Stimulated activated CD8-positive, alpha-beta memory T cell treated with anti-CD3 and anti-CD28 coated beads, Interleukin-12 subunit alpha, Interleukin-12 subunit beta, amount 100 ng/mL, for 1 hour (primary cell): ENCODE data around the gene DACH1.

Experiments
- DNase-seq: peaks from one replicate; pipeline ENCODE4 v3.0.0-alpha.2; 2020; ENCODE audit warnings: low read depth

Gene DACH1

DNA sequence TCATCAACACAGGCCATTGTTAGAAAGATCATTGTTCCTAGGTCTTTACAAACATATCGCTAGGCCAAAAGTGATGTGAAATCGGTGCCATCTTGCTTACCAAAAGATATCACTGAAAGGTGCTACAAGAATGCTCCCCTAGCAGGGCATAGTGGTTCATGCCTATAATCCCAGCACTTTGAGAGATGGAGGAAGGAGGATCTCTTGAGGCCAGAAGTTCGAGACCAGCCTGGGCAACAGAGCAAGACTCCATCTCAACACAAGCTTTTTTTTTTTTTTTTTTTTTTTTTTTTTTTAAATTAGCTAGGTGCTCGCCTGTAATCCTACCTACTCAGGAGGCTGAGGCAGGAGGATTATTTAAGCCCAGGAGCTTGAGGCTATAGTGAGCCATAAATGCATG is 92.1 kb downstream of the DACH1 start:
- no peak for DNase-seq

- DNase-seq, result no peak
These were observed 93.5 kb downstream of the DACH1 start for GRCh38 chr13:71773531-71773930.

GRCh38 chr13:71772361-71772760 is 94.6 kb downstream of the DACH1 start:
- DNase-seq, result no peak

DNA sequence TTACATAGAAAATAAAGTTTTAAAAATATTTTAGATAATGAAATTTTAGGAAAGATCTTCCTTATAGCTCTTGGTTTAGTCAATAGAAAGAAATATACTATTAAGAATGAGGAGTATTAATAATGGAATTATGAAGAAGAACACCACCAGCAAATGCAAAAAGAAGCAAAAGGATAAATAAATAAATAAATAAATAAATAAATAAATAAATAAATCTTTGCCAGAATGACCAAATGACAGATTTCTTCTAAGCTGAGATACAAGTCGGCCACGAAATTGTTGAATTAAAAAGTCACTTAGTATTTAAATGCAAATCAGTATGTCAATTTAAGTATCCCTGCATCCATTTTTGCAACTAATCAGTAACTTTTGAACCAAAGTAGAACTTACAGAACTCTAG is 95.9 kb downstream of the DACH1 start:
- DNase-seq, result no peak

DNA sequence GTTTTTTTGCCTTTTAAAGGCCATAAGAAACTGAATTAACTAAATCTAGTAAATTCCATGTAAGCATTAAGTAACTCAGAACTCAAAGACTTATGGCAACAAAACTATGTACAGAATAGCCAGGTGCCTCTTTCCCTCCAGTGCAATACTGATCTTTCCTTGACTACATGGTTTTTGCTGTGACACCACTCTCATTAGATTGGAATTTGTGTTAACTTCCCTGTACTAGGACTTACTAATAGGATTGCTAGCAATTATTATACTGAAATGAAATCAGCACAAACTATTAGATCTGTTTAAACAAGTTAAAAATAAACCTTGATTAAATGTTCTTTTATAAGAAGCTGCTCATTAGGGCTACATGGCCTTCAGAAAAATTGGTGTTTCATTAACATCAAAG is 96.3 kb downstream of the DACH1 start:
- DNase-seq, result no peak

DNA sequence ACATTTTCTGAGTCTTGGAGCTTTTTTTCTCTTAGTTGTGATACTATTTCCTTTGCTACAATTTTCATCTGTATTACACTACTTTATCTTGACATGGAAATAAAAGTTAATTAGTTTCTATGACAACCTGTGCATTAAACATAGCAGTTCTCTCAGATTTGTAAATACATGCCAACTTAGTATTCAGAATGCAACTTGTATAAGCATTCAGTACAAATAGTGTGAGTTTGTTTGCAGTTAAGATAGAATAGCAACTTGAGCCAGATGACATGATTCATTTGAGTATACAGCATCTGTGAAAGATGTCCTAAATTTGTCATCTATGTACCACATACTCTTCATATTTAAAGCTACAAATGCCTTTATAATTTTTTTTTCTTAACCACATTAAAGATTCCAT is 98.1 kb downstream of the DACH1 start:
- DNase-seq, result no peak

DNA sequence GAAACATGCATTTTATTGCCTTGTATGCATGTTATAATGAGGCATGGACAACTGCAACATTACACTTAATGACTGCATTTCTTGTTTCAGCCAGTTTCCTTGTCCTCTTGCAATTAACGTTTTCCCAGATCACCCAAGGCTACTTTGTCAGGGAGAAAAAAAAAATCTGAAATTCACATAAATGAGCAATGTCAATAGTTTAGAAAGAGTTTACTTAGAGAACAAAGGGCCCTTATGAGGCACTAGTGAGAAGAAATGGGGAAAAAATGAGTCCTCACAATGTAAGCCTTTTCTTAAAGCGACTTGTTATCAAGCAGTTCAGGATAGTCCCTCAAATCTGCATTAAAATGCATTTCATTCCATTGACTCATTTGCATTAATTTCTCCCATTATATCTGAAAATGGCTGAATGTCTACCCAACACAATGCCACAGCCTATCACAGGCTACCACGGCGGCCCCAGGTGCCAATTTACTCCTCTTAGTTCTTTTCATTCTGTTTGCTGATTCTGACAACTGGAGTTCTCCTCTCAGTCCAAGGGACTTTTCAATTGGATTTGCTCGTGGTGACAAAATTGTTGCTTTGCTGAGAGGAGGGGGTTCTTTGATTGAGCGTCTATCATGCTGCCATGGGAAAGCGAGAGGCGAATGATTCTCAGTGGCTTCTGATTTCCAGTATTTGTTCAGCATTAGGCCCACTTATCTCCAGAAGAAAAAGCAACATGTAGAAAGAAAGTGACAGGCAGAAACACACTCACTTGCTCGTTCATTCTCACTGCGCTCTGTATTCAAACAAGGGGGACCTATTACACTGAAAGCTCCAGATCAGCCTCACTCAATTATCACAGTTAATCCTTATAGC is 107.1 kb downstream of the DACH1 start:
- no peak for DNase-seq

DNA sequence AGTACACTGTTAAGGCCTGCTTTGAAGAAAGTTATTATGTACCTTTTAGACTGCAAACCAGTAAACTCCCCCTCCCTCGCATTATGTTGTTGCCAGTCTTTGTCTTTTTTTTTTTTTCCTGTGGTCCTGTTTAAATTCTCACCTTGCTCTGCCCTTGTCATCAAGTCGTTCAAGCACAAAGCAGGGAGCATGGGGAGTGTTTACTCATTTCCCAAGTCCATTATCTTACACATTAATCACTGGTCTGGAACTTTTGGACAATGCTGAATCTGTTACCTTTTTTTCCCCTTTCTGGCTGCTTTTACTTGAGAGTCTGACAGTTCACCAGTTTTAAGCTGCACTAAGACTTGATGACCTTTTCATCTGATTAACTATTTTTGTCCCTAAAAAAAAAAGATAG is 108.2 kb downstream of the DACH1 start:
- DNase-seq, result no peak

DNA sequence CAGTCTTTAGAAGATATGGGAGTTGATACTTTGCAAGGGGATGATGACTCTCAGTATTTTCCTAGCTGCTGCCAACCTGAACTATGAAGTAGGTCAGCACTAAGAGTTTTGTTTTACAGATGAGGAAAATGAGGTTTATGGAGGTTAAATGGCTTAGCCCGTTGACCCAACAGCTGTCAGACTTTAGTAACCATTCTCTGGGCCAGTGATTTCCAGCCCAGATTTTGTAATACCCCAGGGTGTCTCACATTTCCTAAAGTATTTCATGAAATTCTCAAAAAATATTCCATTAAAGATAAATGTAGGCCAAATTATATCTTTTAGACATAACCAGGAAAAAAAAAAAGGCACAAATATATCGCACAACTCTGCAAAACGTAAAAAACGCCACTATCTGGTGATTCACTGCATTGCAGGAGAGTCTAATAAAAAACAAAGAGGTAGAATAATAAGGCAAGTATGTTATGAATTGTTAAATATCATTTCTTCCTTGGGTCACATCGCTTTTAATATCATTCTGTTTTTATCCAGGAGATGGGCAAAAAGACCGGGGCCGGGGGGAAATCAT is 112.5 kb downstream of the DACH1 start:
- DNase-seq, result no peak

- no peak for DNase-seq
These were observed 114.1 kb downstream of the DACH1 start for GRCh38 chr13:71752775-71753513.

DNA sequence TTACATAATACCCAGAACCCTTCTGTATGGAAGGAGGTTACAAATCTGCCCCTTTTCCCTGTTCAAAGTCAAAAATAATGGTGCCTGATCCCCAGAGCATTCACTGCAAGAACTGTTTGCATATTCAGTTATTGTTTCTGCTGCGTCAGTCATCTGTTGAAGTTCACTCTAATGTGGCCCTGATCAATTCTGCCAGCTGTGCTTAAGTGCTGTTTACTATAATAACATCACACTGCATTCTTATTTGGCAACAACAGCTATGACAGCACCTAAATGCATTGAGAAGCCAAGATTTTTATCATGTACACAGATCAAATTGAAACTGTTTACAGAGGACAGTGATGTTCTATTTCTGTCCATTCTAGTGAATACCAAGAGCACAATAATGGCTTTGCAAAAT is 115.9 kb downstream of the DACH1 start:
- no peak for DNase-seq

DNA sequence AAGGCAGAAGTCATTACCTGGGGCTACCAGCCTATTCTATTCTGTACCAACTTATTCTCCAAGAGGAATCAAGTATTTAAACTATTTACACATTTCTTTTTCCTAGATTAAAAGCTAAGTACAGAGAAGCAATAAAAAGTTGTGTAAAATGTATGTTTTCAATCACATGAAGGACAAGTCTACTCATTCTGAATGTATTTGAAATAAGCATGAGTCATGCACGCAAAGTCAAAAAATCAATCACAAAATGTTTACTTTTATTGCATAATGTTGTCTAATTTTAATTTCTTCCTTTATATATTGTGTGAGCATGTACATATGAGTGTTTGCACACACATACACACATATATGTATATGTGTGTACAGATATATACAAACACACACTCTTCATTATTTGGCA is 136.7 kb downstream of the DACH1 start:
- no peak for DNase-seq

- DNase-seq, result no peak
These were observed 137.6 kb downstream of the DACH1 start for GRCh38 chr13:71729441-71729840.

- DNase-seq, result no peak
These were observed 139.3 kb downstream of the DACH1 start for GRCh38 chr13:71727662-71728061.

GRCh38 chr13:71727042-71727441 is 140.0 kb downstream of the DACH1 start:
- no peak for DNase-seq

DNA sequence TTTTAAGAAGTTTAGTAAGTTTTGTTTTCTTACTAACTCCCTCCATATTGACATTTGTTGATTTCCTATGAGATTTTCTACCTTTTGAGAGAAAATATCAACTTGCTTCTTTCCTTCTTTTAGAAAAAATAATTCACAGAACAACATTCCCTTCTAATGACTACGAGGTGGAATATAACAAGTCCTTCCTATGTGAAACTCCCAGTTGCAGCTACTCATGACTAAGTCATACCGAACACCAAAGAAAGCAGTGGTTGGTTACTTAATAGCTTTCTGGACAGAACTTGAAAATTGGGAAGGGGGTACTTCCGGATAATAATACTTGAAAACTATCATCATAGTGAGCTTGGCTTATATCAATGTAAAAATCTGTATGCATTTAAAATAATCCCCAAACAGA is 144.8 kb downstream of the DACH1 start:
- no peak for DNase-seq

DNA sequence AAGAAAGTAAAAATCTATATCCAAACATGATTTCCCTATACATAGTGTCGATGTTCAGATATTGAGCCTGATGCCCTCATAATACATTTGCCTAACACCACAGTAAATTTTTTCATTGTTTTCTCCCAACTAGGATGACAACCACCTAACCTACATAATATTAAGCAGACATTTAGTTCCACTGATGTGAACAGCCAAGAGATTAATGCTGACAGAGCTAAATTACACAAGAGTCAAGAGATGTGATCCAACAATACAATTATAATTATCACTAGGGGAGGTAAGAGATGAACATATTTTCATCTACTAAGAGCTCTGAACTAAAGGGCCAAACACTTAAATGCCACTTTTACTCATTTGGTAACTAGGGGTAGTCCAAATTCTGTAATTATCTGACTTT is 145.9 kb downstream of the DACH1 start:
- no peak for DNase-seq

DNA sequence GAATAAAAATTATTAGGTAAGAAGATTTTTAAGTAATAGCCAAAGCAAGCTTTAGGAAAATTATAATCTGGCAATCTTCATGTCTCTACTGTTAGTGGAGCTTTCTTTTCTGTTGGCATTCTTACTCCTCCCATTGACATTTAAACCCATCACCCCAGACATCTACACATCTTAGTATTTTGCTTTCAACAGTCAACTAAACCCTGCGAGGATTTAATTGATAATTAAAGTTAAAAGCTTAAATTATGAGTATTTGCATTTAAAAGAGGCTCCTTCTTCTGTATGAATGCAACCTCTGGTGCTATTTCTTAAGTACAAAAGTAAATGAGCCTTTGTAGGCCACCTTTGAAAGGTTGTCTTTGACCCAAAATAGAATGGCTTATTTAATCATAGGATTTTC is 148.1 kb downstream of the DACH1 start:
- no peak for DNase-seq

DNA sequence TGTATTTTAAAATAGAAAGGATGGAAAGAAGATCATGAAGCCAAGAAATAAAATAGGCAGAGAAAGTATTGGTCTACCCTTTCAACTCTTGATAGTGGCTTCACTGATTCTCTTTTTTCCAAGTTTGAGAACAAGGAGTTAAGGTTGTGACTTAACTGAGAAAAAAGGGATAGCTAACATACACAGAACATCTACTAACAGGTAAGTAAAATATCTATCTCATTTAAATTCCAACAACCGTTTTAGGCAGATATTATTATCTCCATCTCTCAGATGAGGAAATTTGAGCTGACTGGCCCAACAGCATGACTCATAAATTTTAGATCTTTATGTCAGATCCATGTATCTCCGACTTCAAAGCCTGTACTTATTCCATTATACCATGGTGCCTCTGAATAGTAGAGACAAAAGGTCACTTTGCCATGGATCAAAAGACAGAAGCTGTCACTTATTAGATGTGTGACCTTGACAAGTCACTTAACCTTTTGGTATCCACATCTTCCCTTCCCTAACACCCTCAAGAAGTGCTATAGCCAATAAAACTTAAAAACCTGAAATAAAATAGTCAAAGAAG is 152.1 kb downstream of the DACH1 start:
- DNase-seq, result no peak

DNA sequence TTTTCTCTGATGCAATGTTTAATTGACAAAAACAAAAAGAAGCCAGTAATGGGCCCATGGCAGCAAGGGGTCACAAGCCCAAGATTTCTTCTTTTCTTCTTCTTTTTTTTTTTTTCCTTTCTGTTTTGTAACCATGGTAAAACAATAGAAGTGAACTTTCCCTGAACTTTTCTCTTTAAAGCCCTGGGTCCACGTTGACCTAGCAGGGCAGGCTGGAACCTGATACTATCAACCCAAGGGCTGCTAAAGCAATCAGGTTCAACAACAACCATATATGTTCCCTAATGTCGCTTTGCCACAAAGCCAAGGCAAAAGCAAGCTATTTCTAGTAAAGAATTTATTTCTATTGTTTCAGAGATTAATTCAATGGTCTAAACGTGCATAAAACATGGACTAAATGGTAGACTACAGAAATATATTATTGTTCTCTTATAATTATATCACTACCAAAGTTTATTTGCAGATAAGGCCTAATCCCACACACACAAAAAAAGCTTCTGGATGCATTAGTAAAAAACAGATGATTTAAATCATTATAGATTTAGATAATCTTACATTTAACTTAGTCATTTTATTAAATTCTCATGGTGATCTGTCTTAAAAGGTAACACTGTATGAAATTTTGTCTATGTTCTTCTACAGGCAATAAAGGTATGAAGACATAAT is 153.9 kb downstream of the DACH1 start:
- no peak for DNase-seq

GRCh38 chr13:71704656-71705055 is 162.3 kb downstream of the DACH1 start:
- no peak for DNase-seq

DNA sequence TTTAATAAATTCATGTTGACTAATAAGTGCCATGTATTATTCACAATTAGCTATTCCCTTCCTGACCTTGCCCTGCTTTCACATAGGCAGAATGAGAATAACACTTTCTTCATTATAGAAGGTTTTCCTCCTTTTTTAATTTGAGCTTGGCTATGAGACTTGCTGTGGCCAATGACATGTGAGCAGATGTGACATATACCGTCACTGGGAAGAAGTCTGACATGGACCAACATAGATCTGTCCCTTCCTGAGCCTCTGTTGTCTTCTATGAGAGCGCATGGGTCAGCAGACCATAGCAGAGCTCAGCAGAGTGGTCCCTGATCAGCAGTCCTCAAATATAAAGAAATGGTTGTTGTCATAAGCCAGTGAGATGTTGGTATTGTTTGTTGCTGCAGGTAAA is 163.9 kb downstream of the DACH1 start:
- no peak for DNase-seq
